Endothelial cell of umbilical vein (primary cell): ENCODE results near the gene LARP7. TPM values are rescaled to one million over a fixed set of nuclear protein-coding genes. Genes with fewer than 3 reads are reported as not detected.
A peak's percentile ranks its signal among the peaks of the same experiment; 100 is the strongest.

ENCODE experiments used
- Bru-seq: library from RNA; stranded (reverse); fragments of 400-500 nt; gene quantifications from one replicate; lab custom pipeline; 2021; lab: Mats Ljungman, UMichigan
- BruChase-seq, 2 experiments: library from RNA; stranded (reverse); fragments of 400-500 nt; gene quantifications; one replicate each; lab custom pipeline; 2021; lab: Mats Ljungman, UMichigan
- BruUV-seq: library from RNA; stranded (reverse); fragments of 400-500 nt; replicated peaks from 2 replicates; lab custom pipeline; 2021; lab: Mats Ljungman, UMichigan
- CTCF ChIA-PET: fragments of 300-600, 350-600 bp; sonication (Branson Sonifier 250); formaldehyde crosslinking; loops from one replicate; lab custom pipeline; 2021; ENCODE audit warnings: antibody characterized with exemption, inconsistent platforms; lab: Charles Lee
- POLR2A ChIA-PET: fragments of 300-600, 350-600 bp; sonication (Branson Sonifier 250); formaldehyde crosslinking; loops from one replicate; lab custom pipeline; 2021; ENCODE audit warnings: antibody characterized with exemption, inconsistent platforms; lab: Charles Lee
- DNase-seq: peaks from one replicate; pipeline ENCODE4 v3.0.0-alpha.2; 2011; ENCODE audit warnings: low read depth, low spot score
- FAIRE-seq: peaks from 2 replicates; lab custom pipeline; 2011; peaks lifted over from hg19 to GRCh38; lab: Jason Lieb, UNC
- H2AFZ ChIP-seq: 2 replicates; pipeline ENCODE4 v1.6.0; 2012; ENCODE audit warnings: low read depth, low read length, control low read depth, inconsistent platforms
- H3K27ac ChIP-seq: 2 replicates; pipeline ENCODE4 v1.5.1; 2011; ENCODE audit warnings: low read depth, mild to moderate bottlenecking, control low read depth, low read length, moderate library complexity; ENCODE audit not compliant: insufficient read depth
- H3K27me3 ChIP-seq, 2 experiments: 2 replicates each; pipeline versions ENCODE4 v1.6.0 to v1.6.1; 2011; ENCODE audit warnings: low read length in 2 of 2, mixed read lengths in 1 of 2; ENCODE audit not compliant: control insufficient read depth in 2 of 2, insufficient read depth in 2 of 2
- H3K36me3 ChIP-seq, 2 experiments: 2 replicates in 1 of 2; 3 replicates in 1 of 2; pipeline ENCODE4 v1.5.1; 2011; ENCODE audit warnings: low read length in 2 of 2, mild to moderate bottlenecking in 1 of 2, moderate library complexity in 1 of 2; ENCODE audit not compliant: control insufficient read depth in 2 of 2, insufficient read depth in 2 of 2; ENCODE audit errors: extremely low read depth in 1 of 2
- H3K4me1 ChIP-seq: 3 replicates; pipeline ENCODE4 v1.5.1; 2011; ENCODE audit warnings: mild to moderate bottlenecking, low read length; ENCODE audit not compliant: control insufficient read depth, insufficient read depth; ENCODE audit errors: extremely low read depth
- H3K4me2 ChIP-seq: 2 replicates; pipeline ENCODE4 v1.6.1; 2011; ENCODE audit warnings: low read length, control low read depth, mixed read lengths; ENCODE audit not compliant: insufficient read depth
- H3K4me3 ChIP-seq, 3 experiments: fragments of 200-600 bp in 1 of 3; sonication (generic), shearing (Covaris generic) in 1 of 3; replicated peaks in 1 of 3; 2 replicates each; pipeline ENCODE4 v1.5.1; 2011 to 2016; ENCODE audit warnings: control low read depth in 3 of 3, low read length in 3 of 3, mild to moderate bottlenecking in 2 of 3, inconsistent platforms in 1 of 3, low read depth in 1 of 3, moderate library complexity in 1 of 3; ENCODE audit not compliant: insufficient read depth in 1 of 3
- H3K79me2 ChIP-seq: 2 replicates; pipeline ENCODE4 v1.6.0; 2012; ENCODE audit warnings: low read length, inconsistent platforms; ENCODE audit not compliant: control insufficient read depth, insufficient read depth
- H3K9ac ChIP-seq: replicated peaks from 2 replicates; pipeline ENCODE3; 2011; ENCODE audit warnings: low read length, control low read depth; ENCODE audit not compliant: insufficient read depth; ENCODE audit errors: extremely low read depth
- H3K9me1 ChIP-seq: replicated peaks from 3 replicates; pipeline ENCODE4 v1.6.0; 2011; ENCODE audit warnings: mild to moderate bottlenecking, low read length; ENCODE audit not compliant: control insufficient read depth, insufficient read depth; ENCODE audit errors: extremely low read depth
- H3K9me3 ChIP-seq: replicated peaks from 2 replicates; pipeline ENCODE4 v1.5.1; 2012; ENCODE audit warnings: low read length, inconsistent platforms; ENCODE audit not compliant: control insufficient read depth, insufficient read depth
- H4K20me1 ChIP-seq: replicated peaks from 2 replicates; pipeline ENCODE3; 2011; ENCODE audit warnings: mild to moderate bottlenecking, low read length; ENCODE audit not compliant: control insufficient read depth, insufficient read depth; ENCODE audit errors: extremely low read depth
- GATA2 ChIP-seq: IDR thresholded peaks from 2 replicates; pipeline ENCODE4 v1.7.0; 2011; ENCODE audit warnings: low read depth, mild to moderate bottlenecking, moderate library complexity, mixed read lengths, low read length; ENCODE audit not compliant: insufficient read length, insufficient read depth
- JUN ChIP-seq: IDR thresholded peaks from 2 replicates; pipeline ENCODE4 v1.6.1; 2011; ENCODE audit warnings: borderline replicate concordance, low read depth; ENCODE audit not compliant: insufficient read length, insufficient read depth
- MAX ChIP-seq: IDR thresholded peaks from 2 replicates; pipeline ENCODE4 v1.6.1; 2011; ENCODE audit not compliant: insufficient read depth, insufficient read length
- MYC ChIP-seq: IDR thresholded peaks from one replicate; pipeline ENCODE4 v1.6.1; 2011; ENCODE audit warnings: mild to moderate bottlenecking, low read depth, low read length
- POLR2A ChIP-seq: IDR thresholded peaks from 2 replicates; pipeline ENCODE4 v1.6.1; 2012; ENCODE audit warnings: low read depth, mild to moderate bottlenecking, control low read depth, low read length
- dilution Hi-C: fragments of 300-500 bp; cut with MboI; formaldehyde crosslinking; loops from one replicate; pipeline ENCODE4 v1.15.0; 2019; ENCODE audit warnings: low sequenced_read_pairs; ENCODE audit not compliant: extremely low pct_ligation_motif_present
- intact Hi-C: fragments of 100-400 bp; cut with micrococcal nuclease; formaldehyde crosslinking; loops from one replicate; pipeline ENCODE4 v1.10.0; 2022
- long read RNA-seq: library from polyadenylated mRNA; stranded (forward); transcript quantifications from one replicate; pipeline ENCODE4 v2.0.0, GENCODE V29; 2021
- polyA minus RNA-seq, 3 experiments: library from RNA; depleted of rRNA, polyadenylated mRNA; stranded (reverse); fragments of >200 nt; gene quantifications; 1 replicate in 1 of 3; 2 replicates in 2 of 3; pipeline ENCODE4 v1.2.3, GENCODE V29; 2011
- polyA plus RNA-seq, 4 experiments: library from polyadenylated mRNA; depleted of rRNA in 3 of 4; stranded (reverse) in 3 of 4; unstranded in 1 of 4; fragments of >200 nt; gene quantifications; 2 replicates each; pipeline versions ENCODE4 v1.2.1 to v1.2.3, GENCODE V29; 2011 to 2012; ENCODE audit warnings: missing spikeins in 1 of 4
- total RNA-seq: library from RNA; stranded (reverse); gene quantifications from 2 replicates; pipeline ENCODE4 v1.2.3, GENCODE V29; 2021
- TF ChIP-seq, protein P1 (sequence below), 2 donors: IDR thresholded peaks; 1 replicate in 1 of 2; 2 replicates in 1 of 2; pipeline ENCODE4 v1.5.1; 2011; ENCODE audit warnings: low read length in 2 of 2, mild to moderate bottlenecking in 2 of 2, moderate library complexity in 2 of 2, control low read depth in 1 of 2, inconsistent platforms in 1 of 2, low read depth in 1 of 2; ENCODE audit not compliant: insufficient read depth in 1 of 2; ENCODE audit errors: extremely low read depth in 1 of 2

Gene LARP7
- total RNA-seq = 30.8 and 35.1 TPM in 2 replicates
- polyA plus RNA-seq = 3.0 and 6.9 TPM in 2 replicates
- 10.9 and 12.4 TPM in 2 replicates for polyA plus RNA-seq (2011; cell fraction: cytosol; rRNA removed)
- 16.9 and 26.2 TPM in 2 replicates for polyA plus RNA-seq (2011; cell fraction: nucleus; rRNA removed)
- 23.8 and 28.2 TPM in 2 replicates for polyA plus RNA-seq (2012)
- polyA minus RNA-seq = 2.1 and 2.2 TPM in 2 replicates
- polyA minus RNA-seq (2011; cell fraction: cytosol; rRNA and poly(A)+ RNA removed) = 7.8 TPM
- 8.9 and 12.4 TPM in 2 replicates for polyA minus RNA-seq (2011; cell fraction: nucleus; rRNA and poly(A)+ RNA removed)
- Bru-seq, nascent RNA = percentile 83 among the genes with signal in this experiment
- percentile 84 among the genes with signal in this experiment for BruChase-seq, experiment 1, labeled RNA remaining after a 6-hour chase
- BruChase-seq, experiment 2, labeled RNA remaining after a 2-hour chase = percentile 81 among the genes with signal in this experiment
- long read RNA-seq, transcript LARP7-201 (13 exons, 2,164 nt) = minor isoform, 22 of 99 reads
- long read RNA-seq, transcript LARP7-202 (13 exons, 2,286 nt) = major isoform, 28 of 99 reads
- long read RNA-seq, partial matches to known transcripts = 16 of 99 reads
- long read RNA-seq, other reads (novel, unspliced or antisense) = 30 of 99 reads

DNA sequence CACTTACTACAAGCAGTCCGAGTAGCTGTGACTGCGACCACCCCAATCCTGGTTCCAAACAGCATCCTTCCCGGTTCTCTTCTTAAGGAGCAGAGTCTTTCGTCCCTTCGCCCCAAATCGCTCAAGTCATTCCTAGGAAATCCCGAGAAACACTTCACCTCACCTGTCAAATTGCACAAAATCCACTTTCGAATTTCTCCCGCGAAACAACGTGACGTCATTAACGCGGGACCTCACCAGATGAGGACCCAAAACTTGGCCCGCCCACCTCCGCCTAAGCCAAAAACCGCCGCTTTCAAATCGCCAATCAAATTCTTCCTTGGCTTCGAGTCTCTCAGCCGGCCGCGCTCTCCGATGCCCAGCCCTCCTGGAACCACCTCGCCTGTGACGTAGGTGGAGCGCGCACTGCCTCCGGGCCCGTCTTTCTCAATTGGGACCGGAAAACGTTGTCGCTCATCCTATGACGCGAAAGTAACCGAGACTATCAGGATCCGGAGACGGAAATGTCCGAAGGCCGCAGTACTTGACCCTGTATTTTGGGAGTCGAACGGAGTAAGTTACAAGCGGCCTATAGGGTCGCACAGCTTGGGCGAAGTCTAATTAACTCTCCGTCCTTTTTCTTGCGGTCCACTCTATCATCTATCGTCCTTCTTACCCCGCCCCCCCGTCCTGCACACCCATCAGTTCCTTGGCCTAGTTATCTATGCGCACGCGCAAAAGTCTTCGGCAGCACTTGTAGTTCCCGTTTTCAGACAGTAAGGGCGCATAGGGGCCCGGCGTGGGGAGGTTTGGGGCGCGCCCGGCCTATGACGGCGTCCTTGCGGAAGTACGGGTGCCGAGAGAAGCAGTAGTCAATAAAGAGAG, at the start of gene LARP7, which contains the start of gene ZGRF1:
TSS of gene LARP7 (plus strand) at position 456 of the 864 bp plus-strand sequence. CDS start 7,527 bp downstream, outside the sequence.
TSS of gene ZGRF1 (minus strand) at position 222 of the 864 bp plus-strand sequence. CDS start 3,733 bp downstream, outside the sequence.
- Histone ChIP-seq H3K27me3 (no peaks in the 10 kb centered on the region), H3K27ac (peak within 1 kb of the TSS; percentile 91), H3K9ac (peak within 1 kb of the TSS; percentile 92), H4K20me1 (no peaks in the 10 kb centered on the region), H3K4me1 (peaks cover 16% of the 10 kb centered on the region), H2AFZ (peak within 1 kb of the TSS; percentile 67), H3K4me3 (peak within 1 kb of the TSS; percentile 85 to 97 (median 96)), H3K9me3 (no peaks in the 10 kb centered on the region), H3K9me1 (no peaks in the 10 kb centered on the region), H3K36me3 (no peaks in the 10 kb centered on the region), H3K79me2 (peaks cover 25% of the 10 kb centered on the region), H3K4me2 (peak within 1 kb of the TSS; percentile 89)
- peak; percentile 99 for DNase-seq
- intact Hi-C loops (loop anchor here (1.0 to 5.0 kb wide), 4 partner anchors 68 to 554 kb away; partner anchors contain the start of gene AP1AR), dilution Hi-C loops (no loop called here)
- ChIA-PET CTCF (interaction anchor here (0.6 to 1.0 kb wide), 3 partner anchors 12 to 340 kb away, joined by 3 read pairs; partner anchors contain the start of gene ALPK1), POLR2A (no interaction called here)
- FAIRE-seq = peak; percentile 88
- BruUV-seq = TSS peak; percentile 60
- TF ChIP-seq MYC = peak; percentile 20
- TF ChIP-seq GATA2 = no peak
- TF ChIP-seq POLR2A = no peak
- TF ChIP-seq, protein P1, sequence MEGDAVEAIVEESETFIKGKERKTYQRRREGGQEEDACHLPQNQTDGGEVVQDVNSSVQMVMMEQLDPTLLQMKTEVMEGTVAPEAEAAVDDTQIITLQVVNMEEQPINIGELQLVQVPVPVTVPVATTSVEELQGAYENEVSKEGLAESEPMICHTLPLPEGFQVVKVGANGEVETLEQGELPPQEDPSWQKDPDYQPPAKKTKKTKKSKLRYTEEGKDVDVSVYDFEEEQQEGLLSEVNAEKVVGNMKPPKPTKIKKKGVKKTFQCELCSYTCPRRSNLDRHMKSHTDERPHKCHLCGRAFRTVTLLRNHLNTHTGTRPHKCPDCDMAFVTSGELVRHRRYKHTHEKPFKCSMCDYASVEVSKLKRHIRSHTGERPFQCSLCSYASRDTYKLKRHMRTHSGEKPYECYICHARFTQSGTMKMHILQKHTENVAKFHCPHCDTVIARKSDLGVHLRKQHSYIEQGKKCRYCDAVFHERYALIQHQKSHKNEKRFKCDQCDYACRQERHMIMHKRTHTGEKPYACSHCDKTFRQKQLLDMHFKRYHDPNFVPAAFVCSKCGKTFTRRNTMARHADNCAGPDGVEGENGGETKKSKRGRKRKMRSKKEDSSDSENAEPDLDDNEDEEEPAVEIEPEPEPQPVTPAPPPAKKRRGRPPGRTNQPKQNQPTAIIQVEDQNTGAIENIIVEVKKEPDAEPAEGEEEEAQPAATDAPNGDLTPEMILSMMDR (IDR thresholded peaks at IDR 0.05; ENCODE audit: extremely low read depth in 1 of 2, insufficient read depth in 1 of 2, low read depth in 1 of 2, low read length in 2 of 2) = peak; percentile 84 to 88
- peak; percentile 46 for TF ChIP-seq MAX
- TF ChIP-seq JUN = peak; percentile 64
